Measurements from ENCODE around the gene UNC119. TPM values are rescaled to one million over a fixed set of nuclear protein-coding genes. Genes with fewer than 3 reads are reported as not detected.

Gene UNC119
- total RNA-seq, 2 donors from 2014 or later = 13.6 to 23.6 TPM

DNA sequence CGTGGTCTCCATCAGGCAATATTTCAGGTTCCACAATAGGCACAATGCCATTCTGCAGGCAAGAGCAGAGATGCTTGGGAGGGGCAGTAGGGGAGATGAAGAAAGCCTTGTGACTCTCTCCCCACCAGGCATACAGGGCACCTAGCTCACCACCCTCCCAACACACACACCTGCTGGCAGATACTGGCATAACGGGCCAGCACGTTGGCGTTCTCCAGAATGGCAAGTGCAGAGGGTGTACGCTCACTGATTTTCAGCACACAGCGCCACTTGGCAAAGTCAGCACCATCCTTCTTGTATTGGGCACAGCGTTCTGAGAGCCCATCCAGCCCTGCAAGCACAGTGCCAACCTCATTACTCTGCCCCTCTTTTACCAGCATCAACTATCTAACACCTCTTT is 22.1 kb upstream of the UNC119 start:
- intact Hi-C loops (cut with DNase I) = no loop called here
- no peak for ATAC-seq
- no peak for DNase-seq

DNA sequence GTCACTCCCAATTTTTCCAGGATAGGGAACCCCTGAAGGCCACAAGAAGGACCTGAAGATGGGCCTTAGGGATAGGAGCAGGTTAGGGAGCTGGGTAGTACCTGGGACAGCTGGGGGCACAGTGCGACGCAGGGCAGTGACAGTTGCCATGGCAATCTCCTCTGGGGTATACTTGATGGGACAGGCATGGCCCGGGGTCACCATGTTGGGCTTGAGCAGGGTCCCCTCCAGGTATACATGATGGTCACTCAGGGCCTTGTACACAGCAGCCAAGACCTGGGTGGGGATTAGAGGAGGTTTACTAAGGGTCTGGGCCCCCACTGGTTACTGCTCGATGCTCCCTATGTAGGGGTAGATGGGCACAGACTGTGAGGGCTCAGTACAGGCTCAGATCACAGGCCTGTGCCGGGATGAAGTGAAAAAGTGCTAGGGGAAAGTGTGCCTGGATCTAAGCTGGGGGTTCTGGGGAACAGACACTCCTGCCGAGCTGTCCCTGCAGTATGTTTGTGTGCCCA is 21.6 kb upstream of the UNC119 start:
- ATAC-seq = no peak
- DNase-seq = no peak
- intact Hi-C loops (cut with DNase I) = no loop called here

GRCh38 chr17:28573521-28573920 is 21.1 kb upstream of the UNC119 start:
- intact Hi-C loops (cut with DNase I) = no loop called here
- no peak for DNase-seq
- no peak for ATAC-seq

GRCh38 chr17:28573040-28573380 is 20.6 kb upstream of the UNC119 start:
- intact Hi-C loops (cut with DNase I) = no loop called here
- ATAC-seq (no peak), DNase-seq (no peak)

GRCh38 chr17:28572259-28573039 is 20.0 kb upstream of the UNC119 start:
- intact Hi-C loops (cut with DNase I) = no loop called here
- DNase-seq (no peak), ATAC-seq (no peak)

GRCh38 chr17:28571361-28572122 is 19.1 kb upstream of the UNC119 start, which contains the start of gene PIGS:
Gene PIGS (minus strand): TSS chr17:28571524. CDS start chr17:28571496, 28 bp downstream.
- DNase-seq (peak; percentile 97), ATAC-seq (peak; percentile 95 to 96)
- intact Hi-C loops (cut with DNase I) = no loop called here

DNA sequence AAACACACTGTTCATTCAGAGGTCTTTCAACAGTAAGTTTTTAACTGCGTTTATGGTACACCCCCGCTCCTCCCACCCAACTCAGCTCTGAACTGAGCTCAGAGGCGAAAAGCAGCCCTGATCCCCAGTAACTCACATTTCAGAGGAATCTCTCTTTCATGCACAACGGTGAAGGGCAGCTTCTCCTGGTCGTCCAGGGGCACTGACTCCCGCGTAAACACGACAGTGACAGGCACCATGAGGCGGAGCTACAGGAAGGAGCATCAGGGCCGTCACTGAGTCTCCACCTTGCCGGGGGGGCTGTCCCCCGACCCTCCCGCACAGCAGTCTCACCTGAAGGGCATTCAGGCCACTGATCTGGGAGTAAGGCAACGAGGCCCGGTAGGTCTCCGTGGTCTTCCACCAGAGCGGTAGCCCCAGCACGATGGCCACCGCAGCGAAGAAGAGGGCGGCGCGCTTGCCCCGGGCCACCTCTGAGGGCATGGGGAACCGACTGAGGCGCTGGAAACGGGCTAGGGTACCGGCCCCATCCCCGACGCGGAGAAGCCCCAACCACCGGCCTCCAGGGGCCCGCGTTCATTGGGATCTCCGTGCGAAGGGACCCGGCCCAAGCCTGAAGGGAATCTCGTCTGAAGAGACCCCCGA is 18.4 kb upstream of the UNC119 start:
- intact Hi-C loops (cut with DNase I) = no loop called here
- ATAC-seq (peak; percentile 6 to 19), DNase-seq (peak; percentile 46)

GRCh38 chr17:28569446-28569845 is 17.0 kb upstream of the UNC119 start:
- intact Hi-C loops (cut with DNase I) = no loop called here
- ATAC-seq = no peak

GRCh38 chr17:28567604-28568003 is 15.2 kb upstream of the UNC119 start:
- DNase-seq (no peak), ATAC-seq (no peak)
- intact Hi-C loops (cut with DNase I) = no loop called here

More at GRCh38 chr17:28569446-28569845, 17.0 kb upstream of the UNC119 start:
- no peak for DNase-seq

GRCh38 chr17:28563475-28563874 is 11.1 kb upstream of the UNC119 start:
- DNase-seq (no peak), ATAC-seq (peak; percentile 43 to 50)
- intact Hi-C loops (cut with DNase I) = no loop called here

DNA sequence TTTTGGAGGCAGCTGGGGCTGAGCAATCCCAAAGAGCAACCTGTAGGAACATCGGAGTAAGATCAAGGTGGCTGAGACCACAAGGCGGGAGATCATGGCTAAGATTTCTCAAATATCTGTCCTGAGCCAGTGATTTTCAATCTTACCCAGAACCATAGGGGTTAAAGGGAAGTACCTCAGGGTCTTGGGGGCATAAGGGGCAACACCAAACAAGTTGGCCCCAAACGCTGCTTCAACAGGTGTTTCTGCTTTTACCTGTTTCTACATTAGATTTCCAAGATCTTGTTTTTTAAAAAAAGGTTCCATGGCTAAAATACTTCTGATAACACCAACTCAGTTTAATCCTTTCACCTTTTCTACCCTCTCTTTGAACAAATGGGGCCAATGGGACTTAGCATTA is 2.6 kb upstream of the UNC119 start:
- ATAC-seq (no peak), DNase-seq (no peak)
- intact Hi-C loops (cut with DNase I) = no loop called here

DNA sequence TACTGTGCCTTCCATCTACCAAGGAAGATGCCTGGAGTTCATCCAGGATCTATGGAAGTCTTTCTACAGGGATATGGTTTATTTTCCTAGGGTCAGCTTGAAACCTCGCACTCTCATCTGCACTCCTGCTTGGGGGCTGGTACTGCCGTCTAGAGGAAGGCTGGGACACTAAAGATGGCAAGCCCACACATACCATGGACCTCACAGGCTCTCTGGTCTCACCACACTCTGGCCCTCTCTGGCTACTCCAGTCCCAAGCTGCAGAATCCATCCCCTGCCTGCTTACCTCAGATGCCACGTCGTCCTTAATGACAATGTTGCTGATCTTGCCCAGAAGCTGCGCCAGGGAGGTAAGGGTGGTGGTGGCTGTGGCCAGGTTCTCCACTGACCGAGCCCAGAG is 2.1 kb upstream of the UNC119 start:
- intact Hi-C loops (cut with DNase I) = loop anchor here in 1 of 2 donors (5.0 kb wide), 1 partner anchor 58 kb away; the partner anchor contains the start of gene RSKR
- ATAC-seq (no peak), DNase-seq (no peak)

DNA sequence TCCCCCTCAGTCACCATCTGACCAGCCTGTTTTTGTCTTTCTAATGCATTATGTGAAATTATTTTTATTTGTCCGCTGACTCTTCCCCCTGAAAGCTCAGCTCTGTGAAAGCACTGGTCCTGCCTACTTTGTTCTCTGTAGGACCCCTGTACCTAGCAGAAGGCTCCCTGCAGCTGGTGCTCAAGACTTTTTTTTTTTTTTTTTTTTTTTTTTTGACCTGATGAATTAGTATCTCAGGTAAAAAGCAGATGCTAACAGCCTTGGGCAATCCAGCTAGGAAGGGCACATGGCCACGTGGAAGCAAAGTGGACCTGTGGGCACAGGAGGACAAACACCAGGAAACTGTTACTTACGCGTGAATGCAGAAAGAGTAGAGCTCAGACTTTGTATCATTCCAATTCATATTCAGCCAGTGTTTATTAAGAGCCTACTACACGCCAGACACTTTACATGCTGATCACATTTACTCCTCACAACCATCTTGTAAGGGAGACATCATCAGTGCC is 629 bp upstream of the UNC119 start:
- intact Hi-C loops (cut with DNase I) = loop anchor here in 1 of 2 donors (5.0 kb wide), 1 partner anchor 59 kb away; the partner anchor contains the start of gene RSKR

GRCh38 chr17:28551421-28552175 is 826 bp downstream of the UNC119 start:
- intact Hi-C loops (cut with DNase I) = loop anchor here in 1 of 2 donors (5.0 kb wide), 1 partner anchor 61 kb away; the partner anchor contains the start of gene RSKR
- DNase-seq = no peak
- ATAC-seq = peak; percentile 22 to 23

More for the DNA sequence above, 629 bp upstream of the UNC119 start:
- DNase-seq (no peak), ATAC-seq (no peak)

GRCh38 chr17:28550858-28551257 is 1.6 kb downstream of the UNC119 start:
- intact Hi-C loops (cut with DNase I) = loop anchor here in 1 of 2 donors (5.0 kb wide), 1 partner anchor 61 kb away; the partner anchor contains the start of gene RSKR
- ATAC-seq = no peak
- no peak for DNase-seq

GRCh38 chr17:28549236-28550132 is 2.9 kb downstream of the UNC119 start:
- no peak for ATAC-seq
- DNase-seq = no peak
- intact Hi-C loops (cut with DNase I) = loop anchor here in 1 of 2 donors (5.0 kb wide), 1 partner anchor 63 kb away; the partner anchor contains the start of gene RSKR

- intact Hi-C loops (cut with DNase I) = no loop called here
- no peak for DNase-seq
These were observed 3.9 kb downstream of the UNC119 start for GRCh38 chr17:28548417-28549130.

More at GRCh38 chr17:28548417-28549130, 3.9 kb downstream of the UNC119 start:
- ATAC-seq = no peak
